Activated T-cell treated with anti-CD3 and anti-CD28 coated beads, Interleukin-2, amount 50 U/mL, for 72 hours (primary cell): ENCODE measurements around the gene EPS15. TPM values are rescaled to one million over a fixed set of nuclear protein-coding genes. Genes with fewer than 3 reads are reported as not detected.

Source experiments
- ATAC-seq, 2 donors: fragments of 150-1000 bp; cut with Tn5 transposase; replicated peaks in 1 of 2; 2 replicates each; pipeline ENCODE4 v1.10.0; 2021; ENCODE audit warnings: moderate library complexity in 2 of 2, mild to moderate bottlenecking in 1 of 2
- DNase-seq, 2 donors: peaks; one replicate each; pipeline ENCODE4 v3.0.0; 2021 to 2022; ENCODE audit warnings: mixed read lengths in 1 of 2
- H3K27ac Mint-ChIP-seq: one replicate; pipeline ENCODE4 v1.8.0; 2022; ENCODE audit warnings: mild to moderate bottlenecking, moderate library complexity, mixed read lengths
- H3K27me3 Mint-ChIP-seq: one replicate; pipeline ENCODE4 v1.8.0; 2022; ENCODE audit warnings: low read depth, mixed read lengths
- H3K36me3 Mint-ChIP-seq, 2 donors: one replicate each; pipeline ENCODE4 v1.8.0; 2022; ENCODE audit warnings: mixed read lengths in 2 of 2, mild to moderate bottlenecking in 1 of 2; ENCODE audit not compliant: insufficient read depth in 2 of 2
- H3K4me1 Mint-ChIP-seq: one replicate; pipeline ENCODE4 v1.8.0; 2022; ENCODE audit warnings: low read depth, mixed read lengths
- H3K4me3 Mint-ChIP-seq, 2 donors: one replicate each; pipeline ENCODE4 v1.8.0; 2022; ENCODE audit warnings: mild to moderate bottlenecking in 2 of 2, mixed read lengths in 2 of 2, moderate library complexity in 2 of 2
- H3K9me3 Mint-ChIP-seq, 2 donors: one replicate each; pipeline ENCODE4 v1.8.0; 2022; ENCODE audit warnings: mixed read lengths in 2 of 2
- total RNA-seq, 2 donors: library from RNA; stranded (reverse); gene quantifications; one replicate each; pipeline ENCODE4 v1.2.3, GENCODE V29; 2022

Gene EPS15
- total RNA-seq, 2 donors from 2014 or later: 78.0 to 84.0 TPM

- DNase-seq: no peak
- peaks cover 23% of the 10 kb centered on the region for H3K27me3 Mint-ChIP-seq
- no peaks in the 10 kb centered on the region for H3K36me3 Mint-ChIP-seq
- H3K27ac Mint-ChIP-seq: no peak overlapping the region
- ATAC-seq: no peak
- H3K4me1 Mint-ChIP-seq: no peaks in the 10 kb centered on the region
- no peak overlapping the region for H3K4me3 Mint-ChIP-seq
- no peaks in the 10 kb centered on the region for H3K9me3 Mint-ChIP-seq
These were observed 169.2 kb downstream of the EPS15 start for GRCh38 chr1:51349862-51350261.

DNA sequence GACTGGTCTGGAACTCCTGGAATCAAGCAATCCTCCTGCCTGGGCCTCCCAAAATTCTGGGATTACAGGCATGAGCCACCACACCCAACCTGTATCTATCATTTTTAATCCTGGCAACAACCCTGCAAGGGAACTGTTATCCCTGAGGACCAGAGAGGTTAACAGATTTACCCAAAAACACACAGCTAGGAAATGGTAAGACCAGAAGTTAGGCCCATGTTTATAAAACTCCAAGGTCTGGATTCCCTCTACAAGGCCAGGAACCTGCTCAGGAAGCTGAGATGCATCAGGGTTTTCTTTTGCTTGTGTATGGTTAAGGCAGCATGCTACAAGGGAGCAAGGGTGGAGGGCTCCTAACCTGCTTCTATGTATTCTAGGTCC lies 170.9 kb downstream of the EPS15 start:
- H3K36me3 Mint-ChIP-seq: no peaks in the 10 kb centered on the region
- no peaks in the 10 kb centered on the region for H3K9me3 Mint-ChIP-seq
- H3K27ac Mint-ChIP-seq: no peak overlapping the region
- H3K4me1 Mint-ChIP-seq: peaks cover 8% of the 10 kb centered on the region
- ATAC-seq: no peak
- DNase-seq: no peak
- H3K4me3 Mint-ChIP-seq: no peak overlapping the region
- peaks cover 36% of the 10 kb centered on the region for H3K27me3 Mint-ChIP-seq

- no peak overlapping the region for H3K27ac Mint-ChIP-seq
- H3K4me3 Mint-ChIP-seq: no peak overlapping the region
- peaks cover 8% of the 10 kb centered on the region for H3K4me1 Mint-ChIP-seq
- DNase-seq (no peak), ATAC-seq (no peak)
- no peaks in the 10 kb centered on the region for H3K9me3 Mint-ChIP-seq
- no peaks in the 10 kb centered on the region for H3K36me3 Mint-ChIP-seq
- peaks cover 42% of the 10 kb centered on the region for H3K27me3 Mint-ChIP-seq
These were observed 171.5 kb downstream of the EPS15 start for GRCh38 chr1:51347398-51348146.

- H3K9me3 Mint-ChIP-seq: no peaks in the 10 kb centered on the region
- H3K4me1 Mint-ChIP-seq: peaks cover 8% of the 10 kb centered on the region
- H3K27me3 Mint-ChIP-seq: peaks cover 54% of the 10 kb centered on the region
- ATAC-seq (no peak), DNase-seq (no peak)
- H3K36me3 Mint-ChIP-seq: no peaks in the 10 kb centered on the region
- H3K4me3 Mint-ChIP-seq: no peak overlapping the region
- peak overlapping the region; percentile 46 for H3K27ac Mint-ChIP-seq
These were observed 172.8 kb downstream of the EPS15 start for GRCh38 chr1:51346086-51346942.

DNA sequence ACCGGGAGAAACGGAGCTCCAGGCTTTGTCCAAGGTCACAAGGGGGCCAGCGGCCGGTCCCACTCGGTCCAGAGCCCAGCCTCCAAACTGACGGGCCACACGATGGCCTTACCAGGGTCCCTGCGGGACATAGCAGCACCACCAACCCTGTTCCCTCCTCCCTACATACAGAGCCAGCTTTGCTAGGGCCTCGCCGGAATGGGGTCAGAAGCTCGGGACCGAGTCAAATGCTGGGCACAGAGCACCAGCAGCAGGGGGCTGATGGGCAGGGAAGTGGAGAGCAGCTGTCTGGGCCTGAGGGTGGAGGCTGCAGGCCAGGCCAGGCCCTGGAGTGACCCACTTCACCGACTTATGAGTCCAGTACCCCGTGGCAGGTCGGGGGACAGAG lies 173.8 kb downstream of the EPS15 start:
- Mint-ChIP-seq H3K27ac (no peak overlapping the region), H3K4me3 (peak overlapping the region in 1 of 2 donors; percentile 24), H3K9me3 (no peaks in the 10 kb centered on the region), H3K36me3 (no peaks in the 10 kb centered on the region), H3K27me3 (peaks cover 55% of the 10 kb centered on the region), H3K4me1 (peaks cover 8% of the 10 kb centered on the region)
- ATAC-seq (peak; percentile 7 to 8), DNase-seq (no peak)

- Mint-ChIP-seq H3K27ac (no peak overlapping the region), H3K27me3 (peaks cover 55% of the 10 kb centered on the region), H3K4me1 (peaks cover 8% of the 10 kb centered on the region), H3K4me3 (peak overlapping the region in 1 of 2 donors; percentile 36), H3K9me3 (no peaks in the 10 kb centered on the region), H3K36me3 (no peaks in the 10 kb centered on the region)
- DNase-seq (no peak), ATAC-seq (peak; percentile 38 to 39)
These were observed 174.3 kb downstream of the EPS15 start for GRCh38 chr1:51344602-51345299.

DNA sequence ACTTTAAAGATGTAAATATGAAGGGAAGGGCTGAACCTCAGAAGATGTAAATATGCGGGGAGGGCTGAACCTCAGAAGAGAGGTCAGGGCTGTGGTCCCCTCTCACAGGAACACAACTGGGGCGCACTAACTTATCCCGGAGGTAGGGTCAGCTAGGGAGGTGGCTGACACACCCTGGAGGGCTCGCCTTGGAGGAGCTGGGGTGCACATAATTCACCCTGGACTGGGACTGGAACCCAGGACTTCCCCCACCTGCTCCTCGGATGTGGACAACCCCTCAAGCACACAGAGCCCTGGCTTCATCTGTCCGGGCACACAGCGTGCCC lies 174.8 kb downstream of the EPS15 start:
- Mint-ChIP-seq H3K27ac (no peak overlapping the region), H3K27me3 (peaks cover 55% of the 10 kb centered on the region), H3K36me3 (no peaks in the 10 kb centered on the region), H3K4me1 (peaks cover 8% of the 10 kb centered on the region), H3K9me3 (no peaks in the 10 kb centered on the region), H3K4me3 (peak overlapping the region in 1 of 2 donors; percentile 23)
- ATAC-seq (peak; percentile 4 to 20), DNase-seq (no peak)

- peaks cover 8% of the 10 kb centered on the region for H3K4me1 Mint-ChIP-seq
- peak overlapping the region in 1 of 2 donors; percentile 23 for H3K4me3 Mint-ChIP-seq
- H3K27ac Mint-ChIP-seq: no peak overlapping the region
- DNase-seq (no peak), ATAC-seq (no peak)
- no peaks in the 10 kb centered on the region for H3K9me3 Mint-ChIP-seq
- H3K36me3 Mint-ChIP-seq: no peaks in the 10 kb centered on the region
- H3K27me3 Mint-ChIP-seq: peaks cover 55% of the 10 kb centered on the region
These were observed 175.4 kb downstream of the EPS15 start for GRCh38 chr1:51343624-51344023.

GRCh38 chr1:51342591-51343206 lies 176.4 kb downstream of the EPS15 start:
- H3K36me3 Mint-ChIP-seq: no peaks in the 10 kb centered on the region
- no peaks in the 10 kb centered on the region for H3K9me3 Mint-ChIP-seq
- peaks cover 8% of the 10 kb centered on the region for H3K4me1 Mint-ChIP-seq
- no peak overlapping the region for H3K27ac Mint-ChIP-seq
- ATAC-seq (no peak), DNase-seq (no peak)
- peaks cover 64% of the 10 kb centered on the region for H3K27me3 Mint-ChIP-seq
- no peak overlapping the region for H3K4me3 Mint-ChIP-seq

- no peaks in the 10 kb centered on the region for H3K36me3 Mint-ChIP-seq
- H3K27ac Mint-ChIP-seq: no peak overlapping the region
- no peak overlapping the region for H3K4me3 Mint-ChIP-seq
- no peaks in the 10 kb centered on the region for H3K9me3 Mint-ChIP-seq
- H3K4me1 Mint-ChIP-seq: peaks cover 8% of the 10 kb centered on the region
- ATAC-seq: no peak
- H3K27me3 Mint-ChIP-seq: peaks cover 58% of the 10 kb centered on the region
- DNase-seq: no peak
These were observed 177.1 kb downstream of the EPS15 start for GRCh38 chr1:51341876-51342496.

DNA sequence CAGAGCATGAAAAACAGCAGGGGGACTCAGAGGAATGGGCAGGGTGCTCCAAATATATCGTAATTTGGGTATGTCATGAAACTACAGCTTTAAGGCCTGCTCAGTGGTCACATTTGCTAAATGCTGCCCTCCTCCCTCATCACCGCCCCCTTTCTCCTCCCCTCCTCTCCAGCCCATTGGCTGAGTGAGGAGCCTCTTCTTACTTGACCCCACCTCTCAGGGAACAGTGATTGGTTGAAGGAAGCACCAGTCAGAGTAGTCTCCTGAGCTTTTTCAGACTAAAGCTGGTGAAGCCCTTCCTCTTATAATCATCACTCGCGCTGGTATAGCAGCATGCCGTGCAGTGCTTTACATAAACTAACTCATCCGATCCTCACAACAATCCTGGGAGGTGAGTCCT lies 178.7 kb downstream of the EPS15 start:
- H3K27ac Mint-ChIP-seq: no peak overlapping the region
- DNase-seq: no peak
- H3K4me3 Mint-ChIP-seq: no peak overlapping the region
- H3K4me1 Mint-ChIP-seq: peaks cover 8% of the 10 kb centered on the region
- no peak for ATAC-seq
- H3K36me3 Mint-ChIP-seq: no peaks in the 10 kb centered on the region
- no peaks in the 10 kb centered on the region for H3K9me3 Mint-ChIP-seq
- H3K27me3 Mint-ChIP-seq: peaks cover 42% of the 10 kb centered on the region

- H3K36me3 Mint-ChIP-seq: no peaks in the 10 kb centered on the region
- ATAC-seq: no peak
- H3K4me1 Mint-ChIP-seq: peaks cover 3% of the 10 kb centered on the region
- no peak for DNase-seq
- peaks cover 17% of the 10 kb centered on the region for H3K27me3 Mint-ChIP-seq
- no peak overlapping the region for H3K4me3 Mint-ChIP-seq
- H3K27ac Mint-ChIP-seq: no peak overlapping the region
- H3K9me3 Mint-ChIP-seq: no peaks in the 10 kb centered on the region
These were observed 182.4 kb downstream of the EPS15 start for GRCh38 chr1:51336711-51337110.
